Sigmoid colon (tissue), 7 donors: ENCODE measurements around the gene WNT3A. TPM values are rescaled to one million over a fixed set of nuclear protein-coding genes. Genes with fewer than 3 reads are reported as not detected.
A peak's percentile ranks its signal among the peaks of the same experiment; 100 is the strongest.

ENCODE experiments used
- DNase-seq: peaks from one replicate; pipeline ENCODE4 v3.0.0-alpha.2; 2019
- H3K27ac ChIP-seq, 4 donors: fragments of 200-600 bp; sonication (generic); one replicate each; pipeline ENCODE4 v1.5.1; 2016 to 2019; ENCODE audit warnings: mild to moderate bottlenecking in 1 of 4
- H3K27me3 ChIP-seq, 3 donors: fragments of 200-600 bp; sonication (generic); one replicate each; pipeline ENCODE4 v1.5.1; 2019; ENCODE audit warnings: mild to moderate bottlenecking in 1 of 3
- H3K36me3 ChIP-seq, 4 donors: fragments of 200-600 bp; sonication (generic); one replicate each; pipeline ENCODE4 v1.5.1; 2016 to 2019
- H3K4me1 ChIP-seq, 4 donors: fragments of 200-600 bp; sonication (generic); one replicate each; pipeline ENCODE4 v1.5.1; 2017 to 2019
- H3K4me3 ChIP-seq, 4 donors: fragments of 200-600 bp; sonication (generic); one replicate each; pipeline ENCODE4 v1.5.1; 2017 to 2019; ENCODE audit warnings: mild to moderate bottlenecking in 2 of 4, moderate library complexity in 1 of 4
- H3K9me3 ChIP-seq, 4 donors: fragments of 200-600 bp in 3 of 4; sonication (generic) in 3 of 4; one replicate each; pipeline versions ENCODE4 v1.5.1 to v1.6.1; 2013 to 2019
- EP300 ChIP-seq, 4 donors: sonication (generic); formaldehyde crosslinking; IDR thresholded peaks; one replicate each; pipeline ENCODE4 v1.6.1; 2017; ENCODE audit warnings: antibody characterized with exemption in 4 of 4
- POLR2A ChIP-seq, 2 donors: fragments of 450-650 bp; IDR thresholded peaks; one replicate each; pipeline ENCODE4 v1.6.1; 2016; ENCODE audit warnings: antibody characterized with exemption in 2 of 2, mild to moderate bottlenecking in 2 of 2, moderate library complexity in 2 of 2
- POLR2AphosphoS5 ChIP-seq, 4 donors: sonication (generic); formaldehyde crosslinking; IDR thresholded peaks; one replicate each; pipeline ENCODE4 v1.6.1; 2017; ENCODE audit warnings: antibody characterized with exemption in 4 of 4
- WGBS, 2 donors: extraction: QIAGEN DNeasy Blood & Tissue Kit; methylation state at CpG; one replicate each; pipeline ENCODE4 v1.1.7; 2013; 5-methylcytosine and 5-hydroxymethylcytosine counted together
- intact Hi-C: fragments of 100-400 bp; cut with DNase I; formaldehyde crosslinking; loops from one replicate; pipeline ENCODE4 v1.15.1; 2023
- polyA plus RNA-seq, 3 donors: library from polyadenylated mRNA; stranded (reverse); fragments of 200-250 nt; gene quantifications; one replicate each; pipeline ENCODE4 v1.2.3, GENCODE V29; 2013
- total RNA-seq, 4 donors: library from RNA; depleted of rRNA; stranded (reverse); fragments of >200 nt; gene quantifications; one replicate each; pipeline ENCODE4 v1.1.0, GENCODE V29; 2016
- TF ChIP-seq, protein P1 (sequence below), 4 experiments: fragments of 450-650 bp in 3 of 4; fragments of 200-600 bp in 1 of 4; IDR thresholded peaks; one replicate each; pipeline ENCODE4 v1.5.1; 2016 to 2019; ENCODE audit warnings: antibody characterized with exemption in 4 of 4, mild to moderate bottlenecking in 3 of 4, moderate library complexity in 2 of 4
- donor health status: healthy with polysubstance abuse.
- donor health status: Bipolar disorder and iron deficiency.
- donor health status: healthy.

Gene WNT3A
- total and polyA plus RNA-seq, 7 donors: 0.01 TPM; not detected in 6

DNA sequence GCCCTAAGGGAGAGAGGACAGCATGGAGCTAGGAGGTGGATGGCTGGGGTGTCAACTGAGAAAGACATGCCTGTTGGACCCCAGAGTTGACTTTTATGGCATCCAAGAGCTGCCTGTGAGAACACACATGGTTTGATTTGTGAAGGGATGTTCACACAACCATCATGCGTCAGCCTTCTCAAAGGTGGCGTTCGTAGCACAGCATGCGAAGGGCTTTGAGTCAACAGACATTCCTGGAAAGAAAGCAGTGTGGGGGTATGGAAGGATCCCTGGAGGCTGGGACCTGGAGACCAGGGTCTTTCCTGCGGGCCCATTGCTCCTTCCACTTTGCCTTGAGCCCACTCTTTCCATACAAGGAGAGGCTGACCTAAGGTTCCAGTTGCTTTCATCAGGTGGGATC, 6.4 kb upstream of the WNT3A start:
- 94 to 96% methylated on average over 5 of the region's 5 CpGs for WGBS, 2 donors
- intact Hi-C loops: no loop called here
- H3K36me3 ChIP-seq: no peaks in the 10 kb centered on the region
- DNase-seq: peak; percentile 40
- peaks cover 0 to 12% (median 8%) of the 10 kb centered on the region in 4 donors for H3K9me3 ChIP-seq
- peaks cover 0 to 10% (median 0%) of the 10 kb centered on the region in 4 donors for H3K4me1 ChIP-seq
- H3K27me3 ChIP-seq: peaks cover 16 to 39% (median 22%) of the 10 kb centered on the region in 3 donors
- no peak overlapping the region for H3K4me3 ChIP-seq
- TF ChIP-seq EP300 (IDR thresholded peaks at IDR 0.05): no peak
- TF ChIP-seq, protein P1, sequence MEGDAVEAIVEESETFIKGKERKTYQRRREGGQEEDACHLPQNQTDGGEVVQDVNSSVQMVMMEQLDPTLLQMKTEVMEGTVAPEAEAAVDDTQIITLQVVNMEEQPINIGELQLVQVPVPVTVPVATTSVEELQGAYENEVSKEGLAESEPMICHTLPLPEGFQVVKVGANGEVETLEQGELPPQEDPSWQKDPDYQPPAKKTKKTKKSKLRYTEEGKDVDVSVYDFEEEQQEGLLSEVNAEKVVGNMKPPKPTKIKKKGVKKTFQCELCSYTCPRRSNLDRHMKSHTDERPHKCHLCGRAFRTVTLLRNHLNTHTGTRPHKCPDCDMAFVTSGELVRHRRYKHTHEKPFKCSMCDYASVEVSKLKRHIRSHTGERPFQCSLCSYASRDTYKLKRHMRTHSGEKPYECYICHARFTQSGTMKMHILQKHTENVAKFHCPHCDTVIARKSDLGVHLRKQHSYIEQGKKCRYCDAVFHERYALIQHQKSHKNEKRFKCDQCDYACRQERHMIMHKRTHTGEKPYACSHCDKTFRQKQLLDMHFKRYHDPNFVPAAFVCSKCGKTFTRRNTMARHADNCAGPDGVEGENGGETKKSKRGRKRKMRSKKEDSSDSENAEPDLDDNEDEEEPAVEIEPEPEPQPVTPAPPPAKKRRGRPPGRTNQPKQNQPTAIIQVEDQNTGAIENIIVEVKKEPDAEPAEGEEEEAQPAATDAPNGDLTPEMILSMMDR (IDR thresholded peaks at IDR 0.05): no peak
- TF ChIP-seq POLR2AphosphoS5 (IDR thresholded peaks at IDR 0.05): no peak
- TF ChIP-seq POLR2A (IDR thresholded peaks at IDR 0.05): no peak
- H3K27ac ChIP-seq: no peak overlapping the region

DNA sequence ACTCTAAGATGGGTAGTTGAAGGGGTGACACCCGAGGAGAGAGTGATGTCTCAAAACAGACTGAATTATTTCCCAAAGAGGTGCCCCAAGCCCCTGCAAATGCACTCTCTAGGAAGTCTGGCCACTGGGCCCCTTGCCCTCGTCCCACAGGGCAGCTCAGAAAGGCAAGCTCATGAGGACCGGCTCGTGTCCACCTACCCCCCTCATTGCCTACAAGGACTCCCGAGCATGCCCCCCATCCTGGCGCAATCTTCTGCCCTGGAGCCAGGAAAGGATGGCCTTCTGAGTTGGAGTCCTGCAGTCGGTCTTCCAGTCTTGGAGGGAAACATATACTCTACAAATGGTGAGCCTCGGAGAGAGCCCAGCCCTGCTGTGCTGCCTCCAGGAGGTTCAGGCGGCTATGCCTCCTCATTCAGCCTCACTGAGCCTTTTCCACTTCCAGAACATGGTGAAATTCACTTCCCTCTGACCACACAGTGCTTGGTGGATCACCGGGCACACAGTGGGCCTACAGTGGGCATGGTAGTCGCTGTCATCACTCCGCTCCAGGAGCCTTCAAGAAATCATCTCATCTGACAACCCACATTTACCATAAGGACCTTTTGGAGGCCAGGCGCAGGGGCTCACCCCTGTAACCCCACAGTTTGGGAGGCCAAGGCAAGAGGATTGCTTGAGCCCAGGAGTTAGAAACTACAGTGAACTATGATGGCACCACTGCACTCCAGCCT, 5.8 kb upstream of the WNT3A start:
- Histone ChIP-seq H3K36me3 (no peaks in the 10 kb centered on the region), H3K27ac (no peak overlapping the region), H3K9me3 (peaks cover 0 to 9% (median 8%) of the 10 kb centered on the region in 4 donors), H3K4me1 (peaks cover 0 to 10% (median under 1%) of the 10 kb centered on the region in 4 donors), H3K27me3 (peaks cover 17 to 45% (median 27%) of the 10 kb centered on the region in 3 donors), H3K4me3 (no peak overlapping the region)
- peak; percentile 53 for DNase-seq
- intact Hi-C loops: no loop called here
- TF ChIP-seq, protein P1 (IDR thresholded peaks at IDR 0.05): no peak
- TF ChIP-seq POLR2A (IDR thresholded peaks at IDR 0.05): no peak
- TF ChIP-seq EP300 (IDR thresholded peaks at IDR 0.05): no peak
- TF ChIP-seq POLR2AphosphoS5 (IDR thresholded peaks at IDR 0.05): no peak
- WGBS, 2 donors: 86% methylated on average over 13 of the region's 13 CpGs

DNA sequence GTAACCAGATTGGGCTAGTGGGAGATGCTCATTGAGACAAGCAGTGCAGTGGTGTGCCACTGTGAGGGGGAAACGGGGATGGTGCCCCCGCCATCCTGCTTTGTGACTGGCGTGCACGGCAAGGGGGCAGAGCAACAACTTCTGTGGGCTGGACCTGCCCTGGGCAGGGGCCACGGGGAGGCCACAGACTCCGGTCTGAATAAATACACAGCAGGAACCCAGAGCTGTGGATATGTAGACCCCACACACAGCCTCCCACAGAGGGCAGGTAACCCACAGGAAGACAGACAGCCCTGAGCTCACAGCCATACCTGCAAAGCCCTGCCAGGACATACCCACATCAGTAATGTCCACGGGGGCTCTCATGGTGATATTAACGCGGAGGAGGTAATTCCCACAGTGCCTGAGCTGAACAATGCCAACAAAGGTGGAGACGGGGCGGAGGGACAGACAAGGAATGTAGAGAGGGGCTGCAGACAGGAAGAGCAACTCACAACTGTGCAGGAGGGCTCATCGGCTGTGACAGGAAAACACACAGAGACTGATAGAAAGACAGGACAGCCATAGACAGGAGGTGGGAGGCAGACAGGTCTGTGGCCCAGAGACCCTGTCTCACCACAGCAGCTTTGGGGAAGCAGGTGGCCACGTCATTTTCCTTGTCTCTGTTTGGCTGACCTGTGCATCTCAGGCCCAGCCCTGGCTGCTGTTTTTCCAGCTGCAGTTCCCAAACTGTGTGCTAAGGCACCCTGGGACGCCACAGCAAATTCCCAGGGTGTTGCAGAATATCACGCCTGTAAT, 4.9 kb upstream of the WNT3A start:
- Histone ChIP-seq H3K4me1 (peaks cover 0 to 16% (median 5%) of the 10 kb centered on the region in 4 donors), H3K27me3 (peaks cover 23 to 52% (median 34%) of the 10 kb centered on the region in 3 donors), H3K4me3 (no peak overlapping the region), H3K27ac (no peak overlapping the region), H3K9me3 (peaks cover 0 to 8% (median 5%) of the 10 kb centered on the region in 4 donors), H3K36me3 (no peaks in the 10 kb centered on the region)
- intact Hi-C loops: no loop called here
- no peak for TF ChIP-seq POLR2AphosphoS5 (IDR thresholded peaks at IDR 0.05)
- no peak for TF ChIP-seq POLR2A (IDR thresholded peaks at IDR 0.05)
- TF ChIP-seq, protein P1 (IDR thresholded peaks at IDR 0.05): no peak
- TF ChIP-seq EP300 (IDR thresholded peaks at IDR 0.05): no peak
- WGBS, 2 donors: 74 to 77% methylated on average over 15 of the region's 15 CpGs
- DNase-seq: peak; percentile 40

DNA sequence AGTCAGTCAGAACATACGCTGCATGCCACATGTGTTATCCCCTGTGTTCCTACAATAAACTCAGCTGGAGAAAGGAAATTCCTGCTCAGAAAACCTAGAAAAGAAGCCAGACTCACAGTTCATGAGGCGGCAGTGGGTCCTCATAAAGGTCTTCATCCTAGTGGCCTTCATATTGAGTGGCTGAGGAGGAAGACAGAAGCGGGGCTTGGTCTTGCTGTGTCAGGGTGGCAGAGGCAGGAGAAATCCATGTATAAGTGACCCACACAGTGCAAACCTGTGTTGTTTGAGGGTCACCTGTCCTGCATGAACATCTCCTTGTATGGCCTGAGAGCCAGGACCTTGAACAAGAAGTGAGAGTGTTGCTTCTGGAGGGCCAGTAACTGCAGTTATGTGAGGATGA, 4.0 kb upstream of the WNT3A start:
- Histone ChIP-seq H3K27me3 (peaks cover 30 to 61% (median 43%) of the 10 kb centered on the region in 3 donors), H3K9me3 (peaks cover 0 to 7% (median 0%) of the 10 kb centered on the region in 4 donors), H3K36me3 (no peaks in the 10 kb centered on the region), H3K4me3 (no peak overlapping the region), H3K4me1 (peaks cover 0 to 22% (median 11%) of the 10 kb centered on the region in 4 donors), H3K27ac (no peak overlapping the region)
- 92% methylated on average over 3 of the region's 3 CpGs for WGBS, 2 donors
- DNase-seq: no peak
- intact Hi-C loops: no loop called here
- no peak for TF ChIP-seq EP300 (IDR thresholded peaks at IDR 0.05)
- TF ChIP-seq POLR2A (IDR thresholded peaks at IDR 0.05): no peak
- TF ChIP-seq, protein P1 (IDR thresholded peaks at IDR 0.05): no peak
- TF ChIP-seq POLR2AphosphoS5 (IDR thresholded peaks at IDR 0.05): no peak
